ENCODE data around the gene PCDHB1.

- no peak for TF ChIP-seq EZH2 (IDR thresholded peaks at IDR 0.05; ENCODE audit: low read depth)
- TF ChIP-seq, protein P1, sequence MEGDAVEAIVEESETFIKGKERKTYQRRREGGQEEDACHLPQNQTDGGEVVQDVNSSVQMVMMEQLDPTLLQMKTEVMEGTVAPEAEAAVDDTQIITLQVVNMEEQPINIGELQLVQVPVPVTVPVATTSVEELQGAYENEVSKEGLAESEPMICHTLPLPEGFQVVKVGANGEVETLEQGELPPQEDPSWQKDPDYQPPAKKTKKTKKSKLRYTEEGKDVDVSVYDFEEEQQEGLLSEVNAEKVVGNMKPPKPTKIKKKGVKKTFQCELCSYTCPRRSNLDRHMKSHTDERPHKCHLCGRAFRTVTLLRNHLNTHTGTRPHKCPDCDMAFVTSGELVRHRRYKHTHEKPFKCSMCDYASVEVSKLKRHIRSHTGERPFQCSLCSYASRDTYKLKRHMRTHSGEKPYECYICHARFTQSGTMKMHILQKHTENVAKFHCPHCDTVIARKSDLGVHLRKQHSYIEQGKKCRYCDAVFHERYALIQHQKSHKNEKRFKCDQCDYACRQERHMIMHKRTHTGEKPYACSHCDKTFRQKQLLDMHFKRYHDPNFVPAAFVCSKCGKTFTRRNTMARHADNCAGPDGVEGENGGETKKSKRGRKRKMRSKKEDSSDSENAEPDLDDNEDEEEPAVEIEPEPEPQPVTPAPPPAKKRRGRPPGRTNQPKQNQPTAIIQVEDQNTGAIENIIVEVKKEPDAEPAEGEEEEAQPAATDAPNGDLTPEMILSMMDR (conservative IDR thresholded peaks at IDR 0.05): no peak; the same call in 1 of the 2 replicates
Observed at GRCh38 chr5:141041427-141041785, 9.8 kb upstream of the PCDHB1 start.
